AG08396 (cell line): Measurements from ENCODE around the gene LOXL3.
A peak's percentile ranks its signal among the peaks of the same experiment; 100 is the strongest.

Experiments used
- DNase-seq: peaks from one replicate; pipeline ENCODE4 v3.0.0; 2012; ENCODE audit warnings: low spot score, mixed read lengths

Gene LOXL3

DNA sequence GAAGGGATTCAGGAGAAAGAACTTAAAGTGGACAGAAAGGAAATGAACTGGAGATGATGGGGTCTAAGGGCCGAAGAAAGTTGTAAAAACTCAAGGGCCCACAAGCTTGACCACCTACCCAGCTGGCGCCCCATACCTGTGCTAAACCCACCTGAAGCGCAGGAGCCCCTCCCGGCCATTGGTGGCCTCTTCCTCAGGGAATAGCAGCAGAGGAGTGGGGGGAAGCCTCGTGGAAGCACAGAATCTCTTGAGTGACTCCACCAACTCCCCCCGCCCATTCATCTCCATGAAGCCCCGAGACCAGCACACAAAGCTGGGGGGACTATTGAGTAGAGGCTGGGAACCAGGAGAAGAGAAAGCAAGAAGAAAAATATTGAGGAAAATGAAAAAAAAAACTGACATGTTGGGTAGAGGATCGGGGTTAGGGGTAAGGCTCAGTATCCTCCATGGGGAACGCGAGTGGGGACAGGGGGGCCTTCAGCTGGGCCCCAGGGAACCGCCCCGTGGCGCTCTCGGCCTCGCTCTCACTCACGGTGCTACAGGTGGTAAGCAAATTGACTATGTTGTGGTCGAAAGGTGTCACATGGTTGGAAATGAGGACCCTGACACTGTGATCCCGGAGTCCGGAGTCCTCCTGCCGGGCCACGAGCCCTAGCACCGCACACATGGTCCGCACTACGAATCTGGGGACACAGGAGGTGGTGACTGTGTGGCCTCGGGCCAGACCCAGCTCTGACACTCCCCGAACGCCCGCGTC, 25.0 kb downstream of the LOXL3 start:
- no peak for DNase-seq

DNA sequence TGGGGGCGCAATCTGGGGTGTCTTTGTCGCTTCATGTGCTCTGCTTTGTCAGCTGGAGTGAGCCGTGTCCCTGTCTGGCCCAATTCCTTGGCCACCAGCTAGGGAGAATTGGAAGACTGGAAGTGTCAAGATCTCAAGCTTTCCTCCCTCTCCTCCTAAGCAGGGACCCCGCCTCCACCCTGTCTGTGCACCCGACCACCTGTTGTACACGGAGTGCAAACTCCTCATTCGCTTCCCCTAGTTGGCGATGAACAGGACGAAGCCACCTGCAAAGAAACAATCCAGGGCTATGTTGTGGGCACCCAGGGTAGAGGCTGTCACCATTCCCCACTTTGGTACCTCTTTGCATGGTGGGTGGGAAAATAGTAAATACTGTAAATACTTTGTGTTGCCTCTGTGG, 26.0 kb downstream of the LOXL3 start:
- DNase-seq = no peak

DNA sequence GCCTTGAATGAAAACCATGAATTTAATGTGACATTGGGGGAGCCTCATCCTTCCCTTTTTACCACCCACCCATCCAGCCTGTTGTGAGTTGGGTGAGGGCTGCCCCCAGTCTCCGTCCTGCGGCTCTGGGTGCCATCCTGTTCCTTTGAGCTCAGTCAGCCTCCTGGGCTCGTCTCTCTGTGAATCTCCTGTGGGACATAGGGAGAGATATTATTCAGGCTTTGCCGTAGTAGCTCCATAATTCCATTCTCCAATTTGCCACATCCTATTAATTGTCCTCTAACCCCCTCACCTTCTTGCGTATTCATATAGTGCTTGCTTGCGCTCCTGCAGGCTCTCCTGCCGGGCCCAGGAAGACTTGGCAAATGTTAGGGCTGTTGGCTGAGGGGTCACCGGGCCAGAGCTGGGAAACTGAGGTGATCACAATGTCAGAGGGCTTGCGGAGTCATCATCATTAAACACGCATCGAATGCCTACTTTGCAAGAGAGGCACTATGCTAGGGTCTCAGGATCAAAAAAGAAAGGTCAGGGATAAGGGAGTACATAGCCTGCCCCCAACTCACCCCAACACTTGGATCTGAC, 27.0 kb downstream of the LOXL3 start:
- DNase-seq = no peak

DNA sequence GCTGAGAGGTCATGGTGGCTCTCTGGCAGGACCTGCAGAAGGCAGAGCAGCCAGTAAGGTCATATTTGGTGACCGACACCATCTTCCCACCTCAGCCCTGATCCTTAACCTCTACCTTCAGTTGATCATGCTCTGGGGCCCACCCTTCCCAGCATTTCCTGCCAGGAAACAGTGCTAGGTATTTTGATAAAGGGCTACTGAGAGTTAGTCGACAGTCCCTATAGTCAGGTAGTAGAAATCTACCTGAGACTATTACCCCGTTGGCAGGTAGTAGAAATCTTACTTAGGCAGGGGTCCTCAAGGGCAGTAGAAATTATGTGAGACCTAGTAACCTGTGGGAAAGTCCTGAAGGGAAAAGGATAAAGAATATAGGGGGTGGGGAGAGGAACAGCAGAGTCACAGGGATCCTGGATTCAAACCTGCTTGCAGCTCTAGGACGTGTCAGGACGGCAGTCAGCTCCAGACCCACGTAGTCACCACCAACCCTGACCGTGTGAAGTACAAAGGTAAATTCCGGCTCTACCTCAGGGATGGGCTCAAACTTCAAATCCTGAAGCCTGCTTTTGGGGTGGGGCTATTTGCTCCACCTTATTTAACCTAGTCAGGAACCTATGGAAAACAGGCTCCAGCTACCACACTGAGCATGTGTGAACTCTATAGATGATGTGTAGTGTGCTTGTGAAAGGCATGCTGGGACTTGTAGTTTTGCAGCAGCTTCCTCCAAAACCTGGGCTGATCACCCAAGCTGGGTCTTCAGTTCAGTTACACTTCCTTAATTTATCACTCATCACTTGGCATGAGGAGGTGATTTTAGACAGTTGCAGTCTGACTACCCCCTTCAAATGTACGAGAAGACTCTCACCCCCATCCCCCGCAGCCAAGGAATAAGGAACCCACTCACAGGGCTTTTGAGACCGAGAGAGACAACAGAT, 27.8 kb downstream of the LOXL3 start, which contains the start of gene DQX1:
TSS of gene DQX1 (minus strand) at position 515 of the 932 bp plus-strand sequence. CDS start at position 13, 502 bp downstream.
- DNase-seq = no peak

DNA sequence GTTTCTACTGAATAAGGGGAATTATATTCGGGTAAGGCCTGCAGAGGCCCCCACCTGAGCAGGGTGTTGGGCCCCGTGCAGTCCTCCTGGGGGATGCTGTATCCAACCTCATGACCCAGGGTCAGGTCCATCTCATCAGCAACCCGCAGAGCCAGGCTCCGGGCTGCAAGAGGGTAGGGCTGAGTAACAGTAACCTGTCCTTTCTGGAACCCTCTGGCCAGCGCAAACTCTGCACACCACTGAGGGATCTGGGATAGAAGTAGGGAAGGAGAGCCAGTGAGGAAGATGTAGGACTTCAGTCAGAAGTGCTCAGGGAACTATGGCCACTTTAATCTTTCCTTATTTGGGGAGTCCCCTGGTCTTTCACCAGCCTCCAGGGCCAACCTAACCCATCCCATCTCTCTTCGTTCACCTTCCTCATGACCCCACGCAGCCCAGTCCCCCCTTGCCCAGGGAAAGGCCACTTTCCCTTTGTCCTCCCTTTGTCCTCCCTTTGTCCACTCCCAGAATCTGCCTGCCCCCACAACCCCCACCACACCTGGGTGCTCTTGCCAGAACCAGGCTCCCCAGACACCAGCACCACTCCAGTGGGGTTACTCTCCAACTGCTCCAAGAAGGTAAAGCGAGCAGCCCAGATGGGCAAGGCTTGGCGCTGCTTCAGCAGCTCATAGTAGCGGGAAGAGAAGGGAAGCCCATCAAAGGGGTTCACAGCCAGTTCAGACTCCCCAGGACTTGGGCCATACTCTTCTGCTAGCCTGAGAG, 28.6 kb downstream of the LOXL3 start:
- no peak for DNase-seq

DNA sequence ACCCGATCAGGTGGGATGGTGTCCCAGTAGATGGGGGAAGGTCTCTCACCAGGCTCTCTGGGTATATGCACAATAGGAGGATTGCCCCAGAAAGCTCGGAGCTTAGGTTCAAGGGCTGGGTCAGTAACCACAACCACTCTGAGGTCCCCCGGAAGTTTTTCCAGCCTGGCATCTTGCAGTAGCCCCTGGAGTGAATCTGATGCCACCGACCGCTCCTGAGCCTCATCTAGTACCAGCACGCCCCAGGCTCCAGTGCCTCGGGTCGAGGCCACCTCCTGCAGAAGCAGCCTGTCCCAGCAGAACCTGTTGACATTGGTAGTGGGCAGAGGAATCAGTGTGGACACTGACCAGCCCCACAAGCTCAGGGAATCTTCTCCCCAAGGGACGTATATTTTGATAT, 29.7 kb downstream of the LOXL3 start:
- DNase-seq = no peak

DNA sequence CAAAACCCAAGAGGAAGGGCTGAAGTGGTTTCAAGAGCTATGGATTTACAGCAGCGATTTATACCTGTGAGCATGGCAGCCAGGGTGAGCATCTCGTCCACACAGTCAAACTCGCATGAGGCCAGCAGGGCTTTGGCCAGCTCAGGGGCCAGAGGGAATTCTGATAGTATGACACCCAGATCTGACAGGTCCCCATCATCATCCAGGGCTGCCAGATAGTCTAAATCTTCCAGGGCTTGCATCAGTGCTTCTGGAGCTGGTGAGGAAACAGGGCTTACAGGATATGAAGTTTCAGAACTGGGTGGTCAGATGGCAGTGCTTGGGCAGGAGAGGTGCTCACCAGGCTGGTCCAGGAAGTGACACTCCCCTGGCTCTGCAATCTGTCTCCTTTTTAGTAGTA, 31.2 kb downstream of the LOXL3 start:
- DNase-seq = no peak

DNA sequence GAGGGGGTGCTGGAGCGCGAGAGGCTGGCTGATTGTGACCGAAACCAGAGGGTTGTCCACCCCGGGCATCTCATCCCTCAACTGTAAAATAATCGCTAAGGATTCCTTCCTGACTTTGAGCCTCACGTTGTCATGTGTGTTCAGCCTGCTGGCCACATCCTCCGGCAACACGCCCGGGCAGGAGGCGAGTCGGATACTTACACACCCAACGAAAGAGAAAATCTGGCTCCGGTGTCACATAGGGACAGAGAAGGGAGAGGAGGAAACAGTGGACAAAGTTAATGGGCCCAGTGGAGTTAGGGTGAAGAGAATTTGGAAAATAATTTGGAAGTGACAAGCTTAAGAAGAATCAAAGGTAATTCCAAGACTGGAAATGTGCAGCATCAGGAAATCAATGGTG, 37.1 kb downstream of the LOXL3 start:
- no peak for DNase-seq

DNA sequence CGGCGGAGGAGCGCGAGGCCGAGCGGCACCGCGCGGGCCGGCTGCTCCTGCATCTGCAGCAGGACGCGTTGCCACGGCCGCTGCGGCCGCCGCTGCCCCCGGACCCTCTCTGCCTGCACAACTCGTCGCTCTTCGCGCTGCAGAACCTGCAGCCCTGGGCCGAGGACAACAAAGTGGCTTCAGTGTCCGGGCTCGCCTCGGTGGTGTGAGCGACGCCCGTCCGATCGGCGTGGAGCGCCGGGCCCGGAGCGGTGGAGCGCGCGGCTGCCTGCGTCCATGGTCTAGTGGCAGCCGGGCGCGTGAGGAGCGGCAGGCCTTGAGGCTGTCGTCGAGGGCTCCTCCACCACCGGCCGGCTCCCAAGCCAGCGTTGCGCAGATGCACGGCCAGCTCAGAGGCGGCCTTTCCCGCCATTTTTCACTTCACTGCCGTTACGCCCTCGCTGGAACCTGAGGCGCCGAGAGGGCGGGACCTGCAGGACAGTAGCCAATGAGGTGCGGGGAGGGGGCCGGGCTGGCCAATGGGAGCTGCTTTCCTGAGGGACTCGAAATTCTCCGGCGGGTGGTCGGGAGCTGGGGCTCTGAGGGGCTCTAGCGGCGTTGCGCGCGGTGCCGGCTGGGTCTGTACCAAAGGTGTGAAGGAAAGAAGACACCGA, 37.6 kb downstream of the LOXL3 start:
- DNase-seq = peak; percentile 76

DNA sequence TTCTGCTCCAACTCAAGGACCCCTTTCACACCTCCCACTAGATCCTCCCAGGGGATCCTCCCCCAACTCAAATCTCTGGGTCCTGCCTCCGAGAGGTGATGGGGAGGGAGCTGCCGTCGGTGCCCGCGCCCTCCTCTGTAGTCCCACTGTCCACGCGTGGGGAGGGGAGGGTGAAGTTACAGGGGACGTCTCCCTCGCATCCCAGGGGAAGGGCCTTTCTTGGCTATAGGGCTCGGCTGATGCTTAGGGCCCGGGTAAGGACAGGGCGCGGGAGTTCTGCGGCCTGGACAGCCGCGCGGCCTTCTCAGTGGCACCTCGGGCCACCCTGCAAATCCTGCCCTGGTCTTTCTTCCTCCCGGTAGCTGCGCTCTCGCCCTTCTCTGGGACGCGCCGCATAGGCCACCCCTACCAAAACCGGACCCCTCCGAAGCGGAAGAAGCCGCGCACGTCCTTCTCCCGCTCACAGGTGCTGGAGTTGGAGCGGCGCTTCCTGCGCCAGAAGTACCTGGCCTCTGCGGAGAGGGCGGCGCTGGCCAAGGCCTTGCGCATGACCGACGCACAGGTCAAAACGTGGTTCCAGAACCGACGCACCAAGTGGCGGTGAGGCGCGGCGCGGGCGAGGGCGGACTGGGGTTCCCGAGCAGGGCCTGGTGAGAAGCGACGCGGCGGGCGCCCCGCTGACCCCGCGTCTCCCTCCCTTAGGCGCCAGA, 38.3 kb downstream of the LOXL3 start:
- no peak for DNase-seq

DNA sequence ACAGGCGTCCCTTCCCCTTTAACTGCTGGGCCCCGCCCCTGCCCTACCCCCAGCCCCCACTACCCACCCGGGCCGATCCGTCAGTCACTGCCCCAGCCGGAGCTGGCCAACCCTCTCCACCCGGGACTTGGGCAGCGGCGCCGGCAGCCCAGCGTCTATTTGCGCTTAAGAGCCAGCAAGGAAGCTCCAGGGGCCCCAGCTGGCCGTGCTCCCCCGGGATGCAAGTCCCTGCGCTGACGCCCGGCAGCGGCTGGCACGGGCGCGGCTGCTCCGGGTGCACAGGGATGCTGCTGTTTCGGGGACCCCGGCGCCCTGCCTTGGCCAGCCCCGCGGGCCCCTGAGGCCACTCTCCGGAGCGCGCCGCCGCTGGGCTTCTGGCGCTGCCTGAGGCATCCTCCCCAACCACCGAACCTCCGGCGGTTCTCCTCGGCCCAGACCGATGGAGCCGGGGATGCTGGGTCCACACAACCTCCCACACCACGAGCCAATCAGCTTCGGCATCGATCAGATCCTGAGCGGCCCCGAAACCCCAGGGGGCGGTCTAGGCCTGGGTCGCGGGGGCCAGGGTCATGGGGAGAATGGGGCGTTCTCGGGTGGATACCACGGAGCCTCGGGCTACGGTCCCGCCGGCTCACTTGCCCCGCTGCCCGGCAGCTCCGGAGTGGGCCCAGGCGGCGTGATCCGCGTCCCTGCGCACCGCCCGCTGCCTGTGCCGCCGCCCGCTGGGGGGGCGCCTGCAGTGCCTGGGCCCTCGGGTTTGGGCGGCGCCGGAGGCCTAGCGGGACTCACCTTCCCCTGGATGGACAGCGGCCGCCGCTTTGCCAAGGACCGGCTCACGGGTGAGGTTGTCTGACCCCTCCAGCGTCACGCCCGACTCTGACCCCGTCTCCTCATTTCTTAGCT, 39.1 kb downstream of the LOXL3 start, which contains the start of gene TLX2:
TSS of gene TLX2 (plus strand) at position 83 of the 903 bp plus-strand sequence. CDS start at position 440, 357 bp downstream.
- DNase-seq = peak; percentile 41

DNA sequence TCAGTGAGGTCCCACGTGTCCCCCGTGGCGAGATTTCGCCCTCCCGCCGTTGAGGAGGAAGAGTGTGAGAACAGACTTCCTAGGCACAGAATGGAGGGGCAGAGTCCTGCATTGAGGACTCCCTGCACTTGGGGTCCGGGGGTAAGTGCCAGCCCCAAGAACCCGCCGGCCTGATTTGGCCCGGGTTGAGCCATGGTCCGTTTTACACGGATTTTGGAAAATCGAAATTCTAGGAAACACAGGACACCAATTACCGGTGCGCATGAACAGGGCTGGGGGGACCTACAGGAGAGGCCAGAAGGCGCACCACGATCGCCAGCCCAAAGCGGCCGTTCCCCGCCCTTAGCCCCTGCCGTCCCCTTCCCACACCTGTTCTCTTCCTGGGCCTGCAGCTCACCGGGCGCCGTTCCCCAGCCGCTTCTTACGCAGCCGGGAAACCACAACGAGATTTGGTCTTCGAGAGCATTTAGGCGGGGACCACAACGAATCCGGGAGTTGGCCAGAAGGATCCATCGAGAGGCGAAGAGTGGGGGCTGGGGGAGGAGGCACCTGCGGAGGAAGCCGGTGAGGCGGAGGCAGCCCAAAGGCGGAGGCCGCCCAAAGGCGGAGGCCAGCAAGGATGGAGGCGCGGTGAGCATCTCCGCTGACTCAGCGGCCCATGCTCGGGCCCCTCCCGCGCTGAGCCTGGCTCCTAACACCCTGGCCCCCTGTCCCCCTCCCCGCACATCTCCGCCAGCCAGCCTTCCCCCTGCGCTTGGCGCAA, 40.0 kb downstream of the LOXL3 start:
- DNase-seq = no peak

DNA sequence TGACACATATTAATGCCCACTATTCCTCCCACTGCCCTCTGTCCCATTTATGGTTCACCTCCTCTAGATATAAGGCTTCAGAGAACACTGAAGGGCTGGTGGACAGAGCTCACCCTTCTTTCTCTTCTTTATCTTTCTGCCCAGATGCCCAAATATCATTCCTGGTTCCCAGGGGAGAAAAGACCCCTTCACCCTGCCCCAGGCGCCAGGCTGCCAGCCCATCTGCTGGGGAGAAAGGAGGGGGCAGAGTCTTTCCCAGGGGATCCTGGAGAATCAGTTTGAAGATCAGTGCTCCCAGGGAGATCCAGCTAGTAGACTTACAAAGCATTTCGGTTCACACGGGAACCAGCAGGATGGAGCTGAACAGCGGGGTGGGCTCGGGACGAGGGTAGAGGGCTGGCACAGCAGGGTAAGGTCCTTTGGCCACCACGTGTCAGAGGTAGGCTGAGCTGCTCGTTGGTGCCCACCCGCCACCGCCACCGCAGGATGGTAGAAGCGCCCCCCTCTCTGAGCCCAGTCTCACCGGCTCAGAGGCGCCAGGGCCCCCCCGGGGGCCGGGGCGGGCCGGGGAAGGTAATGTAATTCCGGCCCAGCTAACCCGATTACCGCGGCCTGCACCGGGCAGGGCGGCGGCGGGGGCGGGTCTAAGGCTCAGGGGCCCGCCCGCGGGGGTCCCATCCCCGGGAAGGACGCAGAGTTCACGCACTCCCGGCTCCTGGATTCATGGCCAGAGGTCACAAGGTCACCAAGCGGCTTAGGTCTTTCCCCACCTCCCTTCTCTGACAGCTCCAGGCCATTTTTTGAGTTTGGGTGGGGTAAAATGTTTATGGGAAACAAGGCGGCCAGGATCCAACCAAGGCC, 40.8 kb downstream of the LOXL3 start:
- no peak for DNase-seq

DNA sequence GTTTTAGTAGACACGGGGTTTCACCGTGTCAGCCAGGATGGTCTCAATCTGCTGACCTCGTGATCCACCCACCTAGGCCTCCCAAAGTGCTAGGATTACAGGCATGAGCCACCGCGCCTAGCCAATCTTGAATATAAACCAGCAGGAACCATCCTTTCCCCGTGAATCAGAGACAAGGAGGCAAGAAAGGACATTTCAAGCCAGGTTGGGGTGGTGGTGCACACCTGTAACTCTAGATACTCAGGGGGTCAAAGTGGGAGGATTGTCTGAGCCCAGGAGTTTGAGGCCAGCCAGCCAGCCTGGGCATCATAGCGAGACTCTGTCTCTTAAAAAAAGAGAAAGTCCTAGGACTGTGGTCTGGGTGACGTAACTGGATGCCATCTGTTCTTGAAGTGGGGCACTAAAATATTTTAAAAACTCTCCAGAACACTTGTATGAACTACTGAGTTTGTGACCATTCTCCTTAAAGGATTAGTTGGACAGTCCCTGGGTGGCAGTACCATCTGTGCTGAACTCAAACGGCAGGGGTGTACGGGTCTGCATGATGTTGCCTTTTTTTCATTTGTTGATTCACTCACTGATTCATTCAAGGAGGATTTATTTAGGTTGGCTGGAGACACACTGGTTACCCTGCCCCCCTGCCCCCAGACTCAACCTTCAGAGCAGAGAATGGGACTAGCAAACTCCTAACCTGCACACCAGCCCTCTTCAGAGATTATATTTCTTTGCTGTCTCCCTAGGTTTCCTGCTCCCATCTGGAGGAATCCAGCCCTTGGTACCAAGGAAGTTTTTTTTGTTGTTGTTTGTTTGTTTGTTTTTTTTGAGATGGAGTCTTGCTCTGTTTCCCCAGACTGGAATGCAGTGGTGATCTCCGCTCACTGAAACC, 42.4 kb downstream of the LOXL3 start:
- DNase-seq = no peak

DNA sequence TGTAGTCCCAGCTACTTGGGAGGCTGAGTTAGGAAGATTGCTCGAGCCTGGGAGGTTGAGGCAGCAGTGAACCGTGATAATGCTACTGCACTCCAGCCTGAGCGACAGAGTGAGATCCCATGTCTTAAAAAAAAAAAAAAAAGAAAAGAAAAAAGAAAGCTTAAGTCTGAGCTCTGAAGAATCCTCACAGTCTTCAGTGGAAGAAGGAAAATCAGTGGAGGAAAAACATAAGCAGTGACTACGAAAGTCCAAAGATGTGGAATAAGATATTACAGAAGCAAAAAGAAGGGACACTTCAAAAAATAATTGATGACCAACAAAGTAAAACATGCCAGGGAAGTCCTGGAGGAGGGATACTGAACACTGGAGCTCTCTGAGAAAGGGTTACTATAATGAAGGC, 43.5 kb downstream of the LOXL3 start:
- no peak for DNase-seq

DNA sequence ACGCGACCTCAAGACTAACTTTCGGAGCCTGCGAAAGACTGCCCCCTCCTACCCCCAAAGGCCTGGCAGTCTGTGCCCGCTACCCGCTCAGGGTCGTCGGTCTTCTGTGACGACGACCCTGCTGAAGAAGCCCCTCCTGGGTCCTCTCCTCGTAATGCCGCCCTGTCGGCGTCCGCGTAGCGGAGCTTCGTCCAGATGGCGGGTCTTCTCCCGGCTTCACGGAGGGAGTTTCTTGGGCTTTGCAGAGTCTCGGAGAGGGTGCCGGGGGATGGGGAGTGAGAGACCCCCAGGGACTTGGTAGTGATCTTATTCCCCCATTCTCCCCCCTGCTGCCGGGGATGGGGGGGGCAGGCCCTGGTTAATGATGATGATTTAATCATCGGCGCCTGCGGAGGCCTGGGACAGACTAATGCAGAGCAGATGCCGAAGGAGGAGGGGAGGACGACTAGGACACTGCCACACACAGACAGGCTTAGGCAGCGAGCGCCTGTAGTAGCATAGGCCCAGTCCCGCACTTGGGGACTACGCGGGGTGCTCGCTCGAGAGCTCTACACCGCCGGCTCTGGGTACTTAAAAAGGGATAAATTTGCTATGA, 45.7 kb downstream of the LOXL3 start:
- DNase-seq = no peak
